Activated naive CD4-positive, alpha-beta T cell treated with anti-CD3 and anti-CD28 coated beads for 36 hours (primary cell): ENCODE measurements around the gene PLCB1. TPM values are rescaled to one million over a fixed set of nuclear protein-coding genes. Genes with fewer than 3 reads are reported as not detected.
"Not testable (repeated sequence)": the region's sequence is repeated elsewhere in the genome, so short reads cannot be mapped to it uniquely, and the experiment has no call there.

Experiments
- CTCF ChIA-PET: fragments of 350-600 bp; sonication (Branson Sonifier 250); formaldehyde crosslinking; loops from one replicate; lab custom pipeline; 2021; ENCODE audit warnings: antibody characterized with exemption; lab: Charles Lee
- DNase-seq: peaks from one replicate; pipeline ENCODE4 v3.0.0-alpha.2; 2020
- H3K27ac Mint-ChIP-seq: one replicate; pipeline ENCODE4 v1.8.0; 2021; ENCODE audit warnings: mild to moderate bottlenecking, mixed read lengths
- H3K27me3 Mint-ChIP-seq: one replicate; pipeline ENCODE4 v1.8.0; 2021; ENCODE audit warnings: low read depth, mixed read lengths
- H3K36me3 Mint-ChIP-seq: one replicate; pipeline ENCODE4 v1.8.0; 2021; ENCODE audit warnings: low read depth, mixed read lengths
- H3K4me1 Mint-ChIP-seq: one replicate; pipeline ENCODE4 v1.8.0; 2021; ENCODE audit warnings: low read depth, mixed read lengths
- H3K4me3 Mint-ChIP-seq: one replicate; pipeline ENCODE4 v1.8.0; 2021; ENCODE audit warnings: mild to moderate bottlenecking, moderate library complexity, mixed read lengths
- H3K9me3 Mint-ChIP-seq: one replicate; pipeline ENCODE4 v1.8.0; 2021; ENCODE audit warnings: mixed read lengths
- intact Hi-C: fragments of 100-400 bp; cut with micrococcal nuclease; formaldehyde crosslinking; loops from one replicate; pipeline ENCODE4 v1.15.1; 2023
- total RNA-seq, 2 experiments: library from RNA; stranded (reverse); gene quantifications; one replicate each; pipeline ENCODE4 v1.2.3, GENCODE V29; 2021

The PLCB1 gene
- total RNA-seq, 2 experiments from 2014 or later = 1.2 TPM

DNA sequence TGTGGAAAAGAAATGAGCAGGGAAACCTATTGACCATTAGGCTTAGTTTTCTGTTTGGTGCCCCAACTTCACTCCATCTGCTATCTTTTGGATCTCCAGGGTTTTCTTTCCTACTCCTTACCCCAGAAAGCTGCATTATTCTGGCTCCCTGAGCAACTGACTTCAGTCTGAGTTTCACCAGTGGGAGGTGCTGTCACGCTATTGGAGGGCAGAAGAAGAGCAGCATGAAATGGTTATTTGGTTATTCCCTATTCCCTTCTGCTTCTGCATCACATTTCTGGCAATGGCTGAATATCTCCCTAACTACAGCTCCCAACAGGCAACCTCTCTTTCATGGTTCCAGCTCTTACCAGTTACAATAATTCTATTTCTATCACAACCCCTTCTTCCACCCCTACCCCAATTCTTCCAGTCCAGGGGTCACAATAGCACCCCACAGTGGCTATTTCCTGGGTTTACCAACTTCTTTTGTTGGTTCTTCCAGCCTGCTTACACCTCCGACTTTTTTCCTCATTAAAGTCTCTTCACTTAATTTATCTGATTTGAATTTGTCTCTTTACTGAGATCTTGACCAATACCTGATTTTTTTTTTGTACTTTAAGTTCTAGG is 311.5 kb downstream of the PLCB1 start:
- no peaks in the 10 kb centered on the region for H3K27me3 Mint-ChIP-seq
- H3K4me1 Mint-ChIP-seq = no peaks in the 10 kb centered on the region
- CTCF ChIA-PET = no interaction called here
- no peak overlapping the region for H3K27ac Mint-ChIP-seq
- DNase-seq = no peak
- peaks cover 2% of the 10 kb centered on the region for H3K9me3 Mint-ChIP-seq
- intact Hi-C loops = no loop called here
- H3K36me3 Mint-ChIP-seq = no peaks in the 10 kb centered on the region
- no peak overlapping the region for H3K4me3 Mint-ChIP-seq

DNA sequence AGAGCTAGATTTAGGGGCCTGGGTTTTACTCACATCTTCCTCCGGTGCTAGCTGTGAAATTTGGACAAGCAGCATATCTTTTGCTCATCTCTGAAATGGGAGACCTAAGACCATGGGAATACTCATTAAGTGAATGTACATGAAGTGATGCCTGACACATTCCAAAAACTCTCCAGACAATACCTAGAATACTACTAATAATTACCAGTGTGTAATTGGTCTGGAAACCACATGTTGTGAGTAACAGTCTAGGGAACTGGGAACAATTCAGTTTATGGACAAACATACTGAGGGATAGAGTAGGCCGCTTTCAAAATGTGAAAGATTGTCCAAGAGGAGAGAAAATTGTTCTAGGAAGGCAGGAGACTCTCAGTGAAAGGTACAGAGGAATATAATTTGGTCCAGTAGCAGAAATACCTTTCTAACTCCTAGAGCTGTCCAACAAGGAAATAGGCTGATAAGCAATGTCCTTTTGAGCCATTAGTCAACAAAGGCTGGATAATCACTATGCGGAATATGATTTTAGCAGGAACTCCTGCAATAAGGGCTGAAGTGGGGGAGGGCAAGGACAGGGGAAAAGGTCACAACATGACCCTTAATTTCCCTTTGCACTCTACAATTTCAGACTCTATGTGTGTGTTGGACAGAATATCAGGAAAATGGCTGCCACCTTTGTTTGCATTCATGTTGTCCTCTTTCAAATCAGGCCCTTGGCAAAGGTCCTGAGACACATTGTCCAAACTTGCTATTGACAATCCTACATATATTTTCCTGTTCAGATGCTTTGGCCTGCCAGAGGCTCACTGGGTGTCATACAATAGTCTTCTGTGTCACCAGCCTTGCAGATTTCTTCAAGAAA is 315.4 kb downstream of the PLCB1 start:
- intact Hi-C loops = no loop called here
- Mint-ChIP-seq H3K36me3 (no peaks in the 10 kb centered on the region), H3K27ac (no peak overlapping the region), H3K27me3 (no peaks in the 10 kb centered on the region), H3K9me3 (peaks cover 2% of the 10 kb centered on the region), H3K4me1 (no peaks in the 10 kb centered on the region), H3K4me3 (no peak overlapping the region)
- CTCF ChIA-PET = no interaction called here
- DNase-seq = no peak

DNA sequence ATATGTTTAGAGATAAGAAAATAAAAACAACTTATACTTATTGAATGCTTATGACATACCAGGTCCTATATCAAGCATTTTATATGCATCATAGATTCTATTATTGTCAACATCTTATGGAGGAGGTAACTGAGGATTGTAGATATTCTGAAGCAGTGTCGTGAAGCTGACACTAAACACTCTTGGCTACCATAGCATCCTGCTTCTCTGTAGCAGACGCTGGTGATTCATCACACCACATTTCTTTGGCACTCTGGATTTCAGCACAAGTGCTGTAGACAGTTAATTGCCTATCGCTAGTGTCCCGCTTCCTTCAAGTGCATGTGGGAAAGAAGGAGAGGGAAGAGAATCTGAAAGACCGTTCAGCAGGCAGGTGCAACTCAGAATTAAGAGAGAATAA is 317.1 kb downstream of the PLCB1 start:
- Mint-ChIP-seq H3K27ac (no peak overlapping the region), H3K27me3 (no peaks in the 10 kb centered on the region), H3K36me3 (no peaks in the 10 kb centered on the region), H3K9me3 (no peaks in the 10 kb centered on the region), H3K4me1 (no peaks in the 10 kb centered on the region), H3K4me3 (no peak overlapping the region)
- intact Hi-C loops = no loop called here
- CTCF ChIA-PET = no interaction called here
- no peak for DNase-seq

DNA sequence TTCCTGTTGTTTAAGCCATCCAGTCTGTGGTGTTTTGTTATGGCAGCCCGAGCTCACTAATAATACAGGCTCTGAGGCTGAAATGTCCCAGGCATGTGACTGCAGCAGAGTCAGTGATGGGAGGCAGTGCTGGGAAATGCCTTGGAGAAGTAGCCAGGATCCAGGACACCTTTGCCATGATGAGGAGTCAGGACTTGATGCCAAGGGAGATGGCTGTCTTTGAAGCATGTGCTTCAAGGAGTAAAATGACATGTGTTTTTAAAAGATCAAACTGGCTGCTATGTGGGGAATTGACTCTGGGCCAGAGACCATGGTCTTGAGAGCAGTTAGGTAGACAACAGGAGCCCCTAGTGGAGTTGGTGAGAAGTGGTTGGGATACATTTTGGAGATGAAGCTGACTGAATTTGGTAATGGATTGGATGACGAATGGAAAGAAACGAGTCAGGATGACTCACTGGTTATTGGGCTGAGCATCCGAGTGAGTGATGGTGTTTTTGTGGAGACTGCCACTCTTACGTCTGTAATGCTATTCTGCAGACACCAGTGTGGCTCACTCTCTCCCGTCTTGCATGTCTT is 322.2 kb downstream of the PLCB1 start:
- DNase-seq = peak; percentile 12
- Mint-ChIP-seq H3K9me3 (no peaks in the 10 kb centered on the region), H3K4me1 (no peaks in the 10 kb centered on the region), H3K27ac (no peak overlapping the region), H3K36me3 (no peaks in the 10 kb centered on the region), H3K4me3 (no peak overlapping the region), H3K27me3 (no peaks in the 10 kb centered on the region)
- CTCF ChIA-PET = interaction anchor here (0.6 kb wide), 1 partner anchor 268 kb away, joined by 3 read pairs; no protein-coding TSS in a partner anchor
- intact Hi-C loops = loop anchor here (1.0 kb wide), 1 partner anchor 322 kb away; the partner anchor contains the start of gene PLCB1

DNA sequence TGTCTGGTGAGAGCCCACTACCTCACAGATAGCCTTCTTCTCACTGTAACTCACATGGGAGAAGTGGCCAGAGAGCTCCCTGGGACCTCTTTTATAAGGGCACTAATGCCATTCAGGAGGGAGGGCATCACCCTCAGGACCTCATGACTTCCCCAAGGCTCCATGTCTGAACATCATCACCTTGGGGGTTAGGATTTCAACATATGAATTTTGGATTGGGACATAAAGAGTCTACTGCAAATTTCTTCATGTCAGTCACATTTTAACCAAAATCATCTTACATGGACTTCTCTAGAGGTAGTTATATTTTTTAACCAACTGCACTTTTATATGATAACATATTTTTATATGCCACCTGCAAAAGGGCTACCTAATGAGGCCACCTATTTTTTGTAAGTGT is 324.7 kb downstream of the PLCB1 start:
- CTCF ChIA-PET = no interaction called here
- intact Hi-C loops = no loop called here
- no peaks in the 10 kb centered on the region for H3K4me1 Mint-ChIP-seq
- no peak overlapping the region for H3K4me3 Mint-ChIP-seq
- no peaks in the 10 kb centered on the region for H3K9me3 Mint-ChIP-seq
- H3K27me3 Mint-ChIP-seq = no peaks in the 10 kb centered on the region
- H3K36me3 Mint-ChIP-seq = no peaks in the 10 kb centered on the region
- H3K27ac Mint-ChIP-seq = no peak overlapping the region
- no peak for DNase-seq

DNA sequence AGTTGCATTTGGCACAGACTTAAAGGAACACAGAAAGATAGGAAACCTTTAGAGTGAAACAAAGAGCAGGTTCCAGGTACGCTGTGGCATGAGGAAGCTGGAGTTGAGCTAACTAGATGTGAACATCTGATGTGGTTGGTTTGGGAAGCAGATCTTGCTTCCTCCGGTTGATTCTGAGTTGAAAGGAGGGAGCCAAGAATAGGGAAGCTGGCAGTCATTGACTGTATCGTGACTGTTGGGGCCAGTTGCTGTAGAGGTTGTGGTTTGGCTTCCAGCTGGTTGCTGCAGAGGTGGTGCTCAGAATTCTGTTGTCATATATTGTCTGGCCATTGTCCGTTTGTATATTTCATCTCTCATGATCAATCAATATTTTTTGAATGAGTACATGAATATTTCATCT is 325.9 kb downstream of the PLCB1 start:
- Mint-ChIP-seq H3K4me3 (no peak overlapping the region), H3K27ac (no peak overlapping the region), H3K36me3 (no peaks in the 10 kb centered on the region), H3K9me3 (no peaks in the 10 kb centered on the region), H3K4me1 (no peaks in the 10 kb centered on the region), H3K27me3 (no peaks in the 10 kb centered on the region)
- intact Hi-C loops = no loop called here
- DNase-seq = no peak
- CTCF ChIA-PET = no interaction called here

DNA sequence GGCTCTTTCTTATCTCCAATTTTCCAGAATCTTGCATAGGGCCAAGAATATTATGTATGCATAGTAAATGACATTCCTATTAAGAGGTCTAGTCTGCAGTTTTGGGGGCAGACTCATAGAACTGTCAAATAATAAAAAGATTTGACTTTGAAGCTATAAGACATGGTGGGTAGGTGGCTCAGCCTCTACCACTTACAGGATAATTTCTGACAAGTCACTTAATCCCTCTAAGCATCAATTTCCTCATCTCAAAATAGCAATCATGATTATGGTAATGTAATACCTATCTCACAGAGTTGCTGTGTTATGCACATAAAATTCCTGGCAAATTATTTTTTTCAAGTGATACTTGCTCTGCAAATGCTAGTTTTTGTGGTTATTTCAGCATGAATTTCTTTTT is 329.1 kb downstream of the PLCB1 start:
- Mint-ChIP-seq H3K27me3 (no peaks in the 10 kb centered on the region), H3K4me1 (no peaks in the 10 kb centered on the region), H3K9me3 (peaks cover 9% of the 10 kb centered on the region), H3K36me3 (no peaks in the 10 kb centered on the region), H3K27ac (no peak overlapping the region), H3K4me3 (no peak overlapping the region)
- DNase-seq = no peak
- intact Hi-C loops = no loop called here
- CTCF ChIA-PET = no interaction called here

DNA sequence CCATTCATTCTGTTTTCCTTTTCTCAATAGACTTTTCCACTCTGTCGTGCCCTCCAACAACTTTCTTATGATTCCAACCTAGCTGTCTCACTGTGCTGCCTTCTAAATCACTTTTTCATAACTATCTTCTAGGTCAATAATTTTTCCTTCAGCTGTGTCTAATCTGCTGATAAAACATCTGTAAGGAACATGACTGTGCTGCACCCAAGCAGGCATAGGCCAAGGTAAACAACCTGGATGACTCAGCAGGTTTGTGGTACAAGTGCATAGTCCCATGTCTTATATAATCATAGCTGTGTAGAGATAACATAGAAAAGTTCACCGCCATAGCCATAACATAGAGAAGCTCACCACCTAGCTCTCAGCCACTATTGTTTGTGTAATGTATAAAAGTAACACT is 332.3 kb downstream of the PLCB1 start:
- H3K27me3 Mint-ChIP-seq = no peaks in the 10 kb centered on the region
- H3K36me3 Mint-ChIP-seq = no peaks in the 10 kb centered on the region
- intact Hi-C loops = no loop called here
- H3K4me3 Mint-ChIP-seq = no peak overlapping the region
- DNase-seq = no peak
- H3K27ac Mint-ChIP-seq = no peak overlapping the region
- CTCF ChIA-PET = interaction anchor here (1.0 kb wide), 1 partner anchor 150 kb away, joined by 3 read pairs; no protein-coding TSS in a partner anchor
- peaks cover 9% of the 10 kb centered on the region for H3K9me3 Mint-ChIP-seq
- no peaks in the 10 kb centered on the region for H3K4me1 Mint-ChIP-seq

DNA sequence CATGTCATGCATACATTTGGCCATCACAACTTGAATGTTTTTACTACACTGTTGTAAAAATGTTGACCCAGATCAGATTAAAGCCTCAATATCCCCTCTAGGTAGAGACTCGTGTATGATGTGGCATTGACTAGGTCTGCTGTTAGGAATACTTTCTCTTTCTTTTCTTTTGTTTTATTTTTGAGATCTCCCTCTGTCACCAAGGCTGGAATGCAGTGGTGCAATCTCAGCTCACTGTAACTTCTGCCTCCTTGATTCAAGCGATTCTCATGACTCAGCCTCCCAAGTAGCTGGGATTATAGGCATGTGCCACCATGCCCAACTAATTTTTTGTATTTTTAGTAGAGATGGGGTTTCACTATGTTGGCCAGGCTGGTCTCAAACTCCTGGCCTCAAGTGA is 334.7 kb downstream of the PLCB1 start:
- CTCF ChIA-PET = interaction anchor here (0.7 kb wide), 1 partner anchor 188 kb away, joined by 3 read pairs; no protein-coding TSS in a partner anchor
- H3K27ac Mint-ChIP-seq, H3K27me3 Mint-ChIP-seq, DNase-seq, H3K36me3 Mint-ChIP-seq, H3K9me3 Mint-ChIP-seq, intact Hi-C loops, H3K4me1 Mint-ChIP-seq, H3K4me3 Mint-ChIP-seq: not testable (repeated sequence)

DNA sequence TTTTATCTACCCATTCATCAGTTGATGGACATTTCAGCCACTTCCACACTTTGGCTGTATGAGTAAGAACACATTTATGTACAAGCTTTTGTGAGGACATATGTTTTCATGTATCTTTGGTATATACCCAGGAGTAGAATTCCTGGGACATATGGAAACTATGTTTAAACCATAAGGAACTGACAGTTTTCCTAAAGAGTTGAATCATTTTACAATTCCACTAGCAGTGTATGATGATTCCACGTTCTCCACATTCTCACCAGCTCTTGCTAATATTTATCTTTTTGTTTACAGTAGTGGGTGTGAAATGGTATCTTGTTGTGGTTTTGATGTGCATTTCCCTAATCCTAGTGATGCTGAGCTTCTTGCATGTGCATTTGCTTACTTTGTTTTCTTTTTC is 338.1 kb downstream of the PLCB1 start:
- Mint-ChIP-seq H3K9me3 (peaks cover 1% of the 10 kb centered on the region), H3K4me3 (no peak overlapping the region), H3K36me3 (no peaks in the 10 kb centered on the region)

DNA sequence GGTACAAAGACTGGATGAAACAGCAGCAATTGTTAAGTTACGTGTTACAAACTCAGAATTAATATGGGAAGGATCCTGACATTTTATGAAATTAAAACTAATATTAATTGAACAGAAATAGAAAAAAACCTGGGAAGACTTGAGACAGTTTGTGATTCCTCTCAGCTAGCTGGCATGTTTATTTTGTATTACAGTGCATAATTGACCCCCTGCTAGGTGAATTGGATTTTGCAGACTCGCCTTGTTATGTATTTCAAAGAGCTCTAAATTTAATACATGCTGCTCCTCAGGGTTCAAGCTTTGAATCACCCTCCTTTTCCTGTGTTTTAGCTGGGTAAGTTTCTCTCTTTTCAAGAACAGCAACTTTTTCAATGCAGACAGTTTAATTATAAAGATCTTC is 339.4 kb downstream of the PLCB1 start:
- intact Hi-C loops = no loop called here
- Mint-ChIP-seq H3K27ac (no peak overlapping the region), H3K36me3 (no peaks in the 10 kb centered on the region), H3K4me1 (no peaks in the 10 kb centered on the region), H3K27me3 (no peaks in the 10 kb centered on the region), H3K4me3 (no peak overlapping the region), H3K9me3 (no peaks in the 10 kb centered on the region)
- CTCF ChIA-PET = no interaction called here
- DNase-seq = no peak

More for the DNA sequence above, 338.1 kb downstream of the PLCB1 start:
- Mint-ChIP-seq H3K4me1 (no peaks in the 10 kb centered on the region), H3K27me3 (no peaks in the 10 kb centered on the region), H3K27ac (no peak overlapping the region)
- CTCF ChIA-PET = no interaction called here
- intact Hi-C loops = no loop called here
- DNase-seq = no peak

DNA sequence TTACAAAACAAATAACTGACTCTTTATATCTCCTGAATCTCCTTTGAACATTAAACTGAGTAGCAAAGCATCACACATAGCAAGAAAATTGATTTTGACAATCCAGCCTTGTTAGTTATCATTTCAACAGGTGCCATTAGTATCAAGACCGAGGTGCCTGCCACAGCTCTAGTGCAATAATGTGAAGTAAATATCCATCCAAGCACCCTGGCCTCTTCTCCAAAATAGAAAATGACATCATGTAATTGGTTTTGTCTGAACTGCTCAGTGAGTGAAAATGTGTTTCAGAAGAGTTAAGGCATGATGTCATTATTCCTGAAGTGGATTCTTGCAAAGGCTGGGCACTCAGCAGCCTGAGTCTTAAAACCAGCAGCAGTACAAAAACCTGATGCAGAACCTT is 341.4 kb downstream of the PLCB1 start:
- Mint-ChIP-seq H3K9me3 (no peaks in the 10 kb centered on the region), H3K4me3 (no peak overlapping the region), H3K27ac (no peak overlapping the region), H3K27me3 (no peaks in the 10 kb centered on the region), H3K4me1 (no peaks in the 10 kb centered on the region), H3K36me3 (no peaks in the 10 kb centered on the region)
- intact Hi-C loops = no loop called here
- CTCF ChIA-PET = no interaction called here
- DNase-seq = no peak
